CD14-positive monocyte (primary cell): ENCODE results near the gene RBMS3. TPM values are rescaled to one million over a fixed set of nuclear protein-coding genes. Genes with fewer than 3 reads are reported as not detected.

Experiments
- DNase-seq, 3 donors: peaks; one replicate each; pipeline ENCODE4 v3.0.0-alpha.2; 2011 to 2022
- H2AFZ ChIP-seq: 2 replicates; pipeline ENCODE4 v1.6.0; 2012; ENCODE audit warnings: mild to moderate bottlenecking, low read depth, low read length, inconsistent platforms; ENCODE audit not compliant: insufficient read depth, poor library complexity, severe bottlenecking
- H3K27ac ChIP-seq, 2 donors: 1 replicate in 1 of 2; 2 replicates in 1 of 2; pipeline ENCODE4 v1.5.1; 2012 to 2013; ENCODE audit warnings: low read length in 2 of 2, control low read depth in 1 of 2, inconsistent platforms in 1 of 2, low read depth in 1 of 2, mild to moderate bottlenecking in 1 of 2
- H3K27me3 ChIP-seq, 2 donors: one replicate each; pipeline versions ENCODE4 v1.6.0 to v1.6.1; 2011 to 2013; ENCODE audit warnings: low read length in 2 of 2; ENCODE audit not compliant: control insufficient read depth in 2 of 2, insufficient read depth in 2 of 2
- H3K36me3 ChIP-seq, 2 donors: replicated peaks in 1 of 2; 1 replicate in 1 of 2; 2 replicates in 1 of 2; pipeline versions ENCODE4 v1.5.1 to v1.6.1; 2012 to 2013; ENCODE audit warnings: low read length in 2 of 2, control low read depth in 1 of 2, inconsistent platforms in 1 of 2, mild to moderate bottlenecking in 1 of 2; ENCODE audit not compliant: insufficient read depth in 2 of 2, control insufficient read depth in 1 of 2
- H3K4me1 ChIP-seq, 2 donors: 1 replicate in 1 of 2; 2 replicates in 1 of 2; pipeline versions ENCODE4 v1.5.1 to v1.6.1; 2012 to 2013; ENCODE audit warnings: low read length in 2 of 2, control low read depth in 1 of 2, inconsistent platforms in 1 of 2, mild to moderate bottlenecking in 1 of 2, moderate library complexity in 1 of 2; ENCODE audit not compliant: insufficient read depth in 2 of 2, control insufficient read depth in 1 of 2
- H3K4me2 ChIP-seq: replicated peaks from 2 replicates; pipeline ENCODE3; 2012; ENCODE audit warnings: low read length, moderate library complexity, mild to moderate bottlenecking; ENCODE audit not compliant: poor library complexity, severe bottlenecking; ENCODE audit errors: extremely low read depth
- H3K4me3 ChIP-seq, 3 experiments: fragments of 200-600 bp in 1 of 3; sonication (generic) in 1 of 3; replicated peaks in 1 of 3; 1 replicate in 2 of 3; 2 replicates in 1 of 3; pipeline ENCODE4 v1.5.1; 2011 to 2013; ENCODE audit warnings: low read length in 3 of 3, mild to moderate bottlenecking in 3 of 3, control low read depth in 2 of 3, low read depth in 2 of 3, inconsistent platforms in 1 of 3, moderate library complexity in 1 of 3
- H3K79me2 ChIP-seq: 2 replicates; pipeline ENCODE4 v1.6.0; 2012; ENCODE audit warnings: mild to moderate bottlenecking, control low read depth, inconsistent platforms, low read length, moderate library complexity; ENCODE audit not compliant: insufficient read depth
- H3K9ac ChIP-seq: 2 replicates; pipeline ENCODE4 v1.6.0; 2017; ENCODE audit warnings: low read length, mild to moderate bottlenecking; ENCODE audit not compliant: insufficient read depth, poor library complexity, severe bottlenecking
- H3K9me3 ChIP-seq, 2 donors: replicated peaks in 1 of 2; 1 replicate in 1 of 2; 2 replicates in 1 of 2; pipeline versions ENCODE4 v1.5.1 to v1.6.1; 2012 to 2013; ENCODE audit warnings: low read length in 2 of 2, control low read depth in 1 of 2; ENCODE audit not compliant: control insufficient read depth in 1 of 2, insufficient read depth in 1 of 2
- H4K20me1 ChIP-seq: 2 replicates; pipeline ENCODE4 v1.6.0; 2012; ENCODE audit warnings: mild to moderate bottlenecking, low read length, control low read depth, moderate library complexity; ENCODE audit not compliant: insufficient read depth
- H3K27ac Mint-ChIP-seq, 7 donors: one replicate each; pipeline ENCODE4 v1.8.0; 2020; ENCODE audit warnings: mild to moderate bottlenecking in 7 of 7, mixed read lengths in 7 of 7, moderate library complexity in 6 of 7, inconsistent platforms in 2 of 7
- H3K27me3 Mint-ChIP-seq, 3 donors: one replicate each; pipeline ENCODE4 v1.8.0; 2021 to 2022; ENCODE audit warnings: low read depth in 3 of 3, mild to moderate bottlenecking in 3 of 3, mixed read lengths in 3 of 3, moderate library complexity in 3 of 3, inconsistent platforms in 1 of 3
- H3K36me3 Mint-ChIP-seq, 2 donors: one replicate each; pipeline ENCODE4 v1.8.0; 2020; ENCODE audit warnings: mixed read lengths in 2 of 2, inconsistent platforms in 1 of 2, mild to moderate bottlenecking in 1 of 2
- H3K4me1 Mint-ChIP-seq: one replicate; pipeline ENCODE4 v1.8.0; 2020; ENCODE audit warnings: mild to moderate bottlenecking, mixed read lengths
- H3K4me3 Mint-ChIP-seq, 2 donors: one replicate each; pipeline ENCODE4 v1.8.0; 2020; ENCODE audit warnings: mild to moderate bottlenecking in 2 of 2, mixed read lengths in 2 of 2, moderate library complexity in 1 of 2
- H3K9me3 Mint-ChIP-seq, 7 donors: one replicate each; pipeline ENCODE4 v1.8.0; 2020 to 2022; ENCODE audit warnings: mixed read lengths in 7 of 7, mild to moderate bottlenecking in 6 of 7, moderate library complexity in 6 of 7, inconsistent platforms in 2 of 7
- CTCF ChIP-seq: fragments of 200-600 bp; IDR thresholded peaks from one replicate; pipeline ENCODE4 v1.8.0; 2022; ENCODE audit warnings: antibody characterized with exemption, mild to moderate bottlenecking
- WGBS: methylation state at CpG from one replicate; pipeline ENCODE4 v1.1.5; 2013; ENCODE audit warnings: missing lambda C conversion rate; ENCODE audit not compliant: insufficient coverage; 5-methylcytosine and 5-hydroxymethylcytosine counted together
- intact Hi-C, 2 donors: fragments of 100-400 bp; cut with micrococcal nuclease; formaldehyde crosslinking; loops; one replicate each; pipeline versions ENCODE4 v1.15.0 to v1.15.1; 2023
- polyA plus RNA-seq, 3 donors: library from polyadenylated mRNA; depleted of rRNA in 1 of 3; unstranded in 2 of 3; stranded (reverse) in 1 of 3; fragments of 300-500 nt in 2 of 3; fragments of >200 nt in 1 of 3; fragmentation: Illumina TruSeq in 2 of 3; gene quantifications; 1 replicate in 2 of 3; 2 replicates in 1 of 3; pipeline ENCODE4 v1.2.3, GENCODE V29; 2012 to 2021

RBMS3 gene
- polyA plus RNA-seq, 3 donors = not detected

- peaks cover 0 to 8% (median 2%) of the 10 kb centered on the region in 7 donors for H3K9me3 Mint-ChIP-seq
- H3K27ac Mint-ChIP-seq = no peak overlapping the region
- intact Hi-C loops = no loop called here
- 100% methylated on average over 2 of the region's 3 CpGs for WGBS
- H3K4me3 Mint-ChIP-seq = no peak overlapping the region
- Histone ChIP-seq H3K4me2 (no peak overlapping the region), H3K4me3 (no peak overlapping the region), H2AFZ (no peak overlapping the region), H3K4me1 (no peaks in the 10 kb centered on the region), H3K9ac (no peak overlapping the region), H4K20me1 (no peaks in the 10 kb centered on the region), H3K9me3 (peaks cover 0 to 3% of the 10 kb centered on the region in 2 donors), H3K36me3 (no peaks in the 10 kb centered on the region), H3K27me3 (no peaks in the 10 kb centered on the region), H3K79me2 (no peaks in the 10 kb centered on the region), H3K27ac (no peak overlapping the region)
- TF ChIP-seq CTCF = no peak
- peaks cover 0 to 2% (median 2%) of the 10 kb centered on the region in 3 donors for H3K27me3 Mint-ChIP-seq
- DNase-seq = no peak
- no peaks in the 10 kb centered on the region for H3K4me1 Mint-ChIP-seq
- no peaks in the 10 kb centered on the region for H3K36me3 Mint-ChIP-seq
Measured at GRCh38 chr3:29481969-29482767, 201.3 kb downstream of the RBMS3 start.

DNA sequence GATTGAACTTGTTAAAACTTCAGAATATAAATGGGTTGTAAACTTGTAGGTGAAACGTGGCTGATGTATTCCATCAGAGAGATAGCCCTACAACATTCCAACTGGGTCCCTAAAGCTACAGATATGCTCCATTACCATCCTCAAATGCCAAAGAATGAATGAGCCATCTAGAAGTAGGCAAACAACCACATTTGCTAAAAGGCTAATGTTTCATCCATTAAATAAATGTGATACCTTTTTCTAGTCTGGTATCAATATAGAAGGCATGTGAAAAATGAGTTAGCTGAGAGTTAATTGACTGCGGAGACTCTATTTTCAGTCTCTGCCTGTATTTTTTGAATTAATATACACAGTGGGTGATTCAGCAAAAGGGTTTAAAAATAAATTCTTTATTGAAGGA is 203.8 kb downstream of the RBMS3 start:
- H3K9me3 ChIP-seq = peaks cover 0 to 3% of the 10 kb centered on the region in 2 donors
- Mint-ChIP-seq H3K4me1 (no peaks in the 10 kb centered on the region), H3K36me3 (no peaks in the 10 kb centered on the region), H3K27me3 (peaks cover 0 to 2% (median 0%) of the 10 kb centered on the region in 3 donors), H3K27ac (no peak overlapping the region), H3K9me3 (peaks cover 0 to 7% (median 2%) of the 10 kb centered on the region in 7 donors), H3K4me3 (no peak overlapping the region)
- no peak overlapping the region for H3K4me3 ChIP-seq
- H3K4me1 ChIP-seq = no peaks in the 10 kb centered on the region
- H3K36me3 ChIP-seq = no peaks in the 10 kb centered on the region
- intact Hi-C loops = no loop called here
- no CpG with 5 or more reads among the region's 2 CpGs for WGBS
- no peaks in the 10 kb centered on the region for H4K20me1 ChIP-seq
- no peak for TF ChIP-seq CTCF
- H3K79me2 ChIP-seq = no peaks in the 10 kb centered on the region
- no peak overlapping the region for H3K9ac ChIP-seq
- no peaks in the 10 kb centered on the region for H3K27me3 ChIP-seq
- no peak overlapping the region for H3K4me2 ChIP-seq
- H3K27ac ChIP-seq = no peak overlapping the region
- H2AFZ ChIP-seq = no peak overlapping the region
- DNase-seq = no peak
